PFSK-1 (cell line): Measurements from ENCODE around the gene BARD1.

Experiments used
- FOXP2 ChIP-seq: optimal IDR thresholded peaks from 2 replicates; pipeline ENCODE3; 2011; ENCODE audit warnings: borderline replicate concordance, control low read depth, inconsistent platforms; ENCODE audit not compliant: insufficient read depth; ENCODE audit errors: extremely low read length, extremely low read depth
- POLR2AphosphoS5 ChIP-seq: IDR thresholded peaks from 2 replicates; pipeline ENCODE4 v1.6.1; 2012; ENCODE audit warnings: low read depth, mild to moderate bottlenecking, control low read depth, low read length, moderate library complexity
- REST ChIP-seq, 2 experiments: IDR thresholded peaks; 2 replicates each; pipeline versions ENCODE4 v1.6.1 to v1.8.0; 2011 to 2012; ENCODE audit warnings: low read depth in 2 of 2, low read length in 2 of 2, control low read depth in 1 of 2, inconsistent platforms in 1 of 2, mild to moderate bottlenecking in 1 of 2, moderate library complexity in 1 of 2; ENCODE audit not compliant: insufficient read depth in 1 of 2
- SIN3A ChIP-seq: IDR thresholded peaks from 2 replicates; pipeline ENCODE4 v1.6.1; 2012; ENCODE audit warnings: mild to moderate bottlenecking, low read length, moderate library complexity, borderline replicate concordance; ENCODE audit not compliant: insufficient read depth
- TAF1 ChIP-seq: IDR thresholded peaks from 2 replicates; pipeline ENCODE4 v1.6.1; 2012; ENCODE audit warnings: low read length, control low read depth, borderline replicate concordance; ENCODE audit not compliant: insufficient read depth

The BARD1 gene

GRCh38 chr2:214816008-214816533 lies 6.6 kb upstream of the BARD1 start:
- TF ChIP-seq TAF1: no peak
- TF ChIP-seq FOXP2: no peak
- TF ChIP-seq REST (IDR thresholded peaks at IDR 0.05; ENCODE audit: insufficient read depth in 1 of 2, low read depth in 2 of 2, low read length in 2 of 2): no peak
- no peak for TF ChIP-seq SIN3A

GRCh38 chr2:214810671-214811070 lies 1.2 kb upstream of the BARD1 start:
- TF ChIP-seq FOXP2 (no peak), REST (IDR thresholded peaks at IDR 0.05; ENCODE audit: insufficient read depth in 1 of 2, low read depth in 2 of 2, low read length in 2 of 2) (no peak), TAF1 (no peak), SIN3A (no peak), POLR2AphosphoS5 (no peak)

- no peak; the same call in 1 of the 2 replicates for TF ChIP-seq POLR2AphosphoS5
- TF ChIP-seq TAF1: 0 out of 2 replicates have a peak, but pooled peaks have one; percentile 20
These were observed 475 bp upstream of the BARD1 start for GRCh38 chr2:214809751-214810564.

GRCh38 chr2:214807653-214808052 lies 1.8 kb downstream of the BARD1 start:
- TF ChIP-seq TAF1 (no peak), REST (IDR thresholded peaks at IDR 0.05; ENCODE audit: insufficient read depth in 1 of 2, low read depth in 2 of 2, low read length in 2 of 2) (no peak), POLR2AphosphoS5 (no peak), FOXP2 (no peak), SIN3A (no peak)

GRCh38 chr2:214801768-214802397 lies 7.6 kb downstream of the BARD1 start:
- TF ChIP-seq REST (IDR thresholded peaks at IDR 0.05; ENCODE audit: insufficient read depth in 1 of 2, low read depth in 2 of 2, low read length in 2 of 2) (no peak), FOXP2 (no peak), SIN3A (no peak), TAF1 (no peak), POLR2AphosphoS5 (no peak)
